ENCODE measurements around the gene MTA2. TPM values are rescaled to one million over a fixed set of nuclear protein-coding genes. Genes with fewer than 3 reads are reported as not detected.

The MTA2 gene
- total RNA-seq, 1 experiment from 2014 or later = 241 TPM

DNA sequence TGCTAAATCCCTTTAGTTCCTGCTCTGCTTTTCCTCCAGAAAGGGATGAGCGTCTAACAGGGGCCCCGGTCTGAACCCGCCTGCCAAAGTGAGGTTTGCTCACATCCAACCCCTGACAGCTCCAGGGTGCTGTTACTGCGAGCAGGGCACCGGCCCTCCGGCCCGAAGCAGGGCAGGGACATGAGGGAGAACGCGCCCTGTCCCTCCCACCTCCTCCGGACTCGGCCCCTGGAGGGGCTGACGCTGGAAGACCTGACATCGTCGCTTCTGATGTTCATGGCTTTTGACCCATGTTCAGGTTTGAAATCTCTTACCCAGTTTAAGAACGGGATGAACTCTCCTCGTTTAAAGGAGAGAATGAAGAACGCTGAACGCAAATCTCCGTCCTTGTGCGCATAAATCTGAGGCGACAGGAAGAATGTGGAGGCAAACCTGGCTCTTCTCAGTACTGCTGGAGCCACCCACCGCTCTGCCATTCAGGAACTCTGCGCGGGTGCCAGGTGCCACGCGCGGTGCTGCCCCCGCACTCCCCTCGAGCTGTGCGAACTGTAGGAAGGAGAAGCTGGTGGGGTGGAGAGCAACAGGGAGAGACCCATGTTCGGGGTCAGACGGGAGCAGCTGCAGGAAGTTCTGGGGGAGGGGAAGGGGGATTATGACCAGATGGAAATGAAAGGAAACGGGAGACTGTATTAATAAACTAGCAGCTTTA is 27.1 kb downstream of the MTA2 start:
- intact Hi-C loops (cut with micrococcal nuclease; ENCODE audit: unreplicated experiment) = no loop called here
- BruUV-seq (replicated peaks) = TSS peak; percentile 71
- H3K27ac ChIP-seq (ENCODE audit: low read depth, low read length, poor library complexity, severe bottlenecking) = peak overlapping the region; percentile 88
- POLR2A ChIA-PET (ENCODE audit: low non-redundant PET) = interaction anchor here (0.5 to 1.8 kb wide), 11 partner anchors 17 to 1196 kb away, joined by 3 to 16 read pairs (median 4); partner anchors contain the start of genes AHNAK, C11orf98, CSKMT and MTA2
- H3K9me3 ChIP-seq (ENCODE audit: low read depth, low read length, poor library complexity, severe bottlenecking) = no peaks in the 10 kb centered on the region
- TF ChIP-seq, protein P1, sequence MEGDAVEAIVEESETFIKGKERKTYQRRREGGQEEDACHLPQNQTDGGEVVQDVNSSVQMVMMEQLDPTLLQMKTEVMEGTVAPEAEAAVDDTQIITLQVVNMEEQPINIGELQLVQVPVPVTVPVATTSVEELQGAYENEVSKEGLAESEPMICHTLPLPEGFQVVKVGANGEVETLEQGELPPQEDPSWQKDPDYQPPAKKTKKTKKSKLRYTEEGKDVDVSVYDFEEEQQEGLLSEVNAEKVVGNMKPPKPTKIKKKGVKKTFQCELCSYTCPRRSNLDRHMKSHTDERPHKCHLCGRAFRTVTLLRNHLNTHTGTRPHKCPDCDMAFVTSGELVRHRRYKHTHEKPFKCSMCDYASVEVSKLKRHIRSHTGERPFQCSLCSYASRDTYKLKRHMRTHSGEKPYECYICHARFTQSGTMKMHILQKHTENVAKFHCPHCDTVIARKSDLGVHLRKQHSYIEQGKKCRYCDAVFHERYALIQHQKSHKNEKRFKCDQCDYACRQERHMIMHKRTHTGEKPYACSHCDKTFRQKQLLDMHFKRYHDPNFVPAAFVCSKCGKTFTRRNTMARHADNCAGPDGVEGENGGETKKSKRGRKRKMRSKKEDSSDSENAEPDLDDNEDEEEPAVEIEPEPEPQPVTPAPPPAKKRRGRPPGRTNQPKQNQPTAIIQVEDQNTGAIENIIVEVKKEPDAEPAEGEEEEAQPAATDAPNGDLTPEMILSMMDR (conservative IDR thresholded peaks at IDR 0.05; ENCODE audit: low read depth, low read length) = no peak
- TF ChIP-seq EZH2 (IDR thresholded peaks at IDR 0.05; ENCODE audit: borderline replicate concordance, low read depth, low read length, poor library complexity, severe bottlenecking) = no peak
- DNase-seq (ENCODE audit: low spot score) = peak; percentile 51
- no peaks in the 10 kb centered on the region for H3K27me3 ChIP-seq (replicated peaks; ENCODE audit: insufficient read depth, low read depth, low read length, poor library complexity)
- H3K36me3 ChIP-seq (ENCODE audit: insufficient read depth, low read length, poor library complexity, severe bottlenecking) = peaks cover 61% of the 10 kb centered on the region
- CTCF ChIA-PET = interaction anchor here (0.5 to 1.4 kb wide), 9 partner anchors 15 to 837 kb away, joined by 3 to 11 read pairs (median 4); partner anchors contain the start of gene TUT1
- H3K4me1 ChIP-seq (ENCODE audit: insufficient read depth, low read length, poor library complexity, severe bottlenecking) = peaks cover 28% of the 10 kb centered on the region
- peak overlapping the region; percentile 65 for H3K4me3 ChIP-seq (ENCODE audit: low read depth, low read length, poor library complexity, severe bottlenecking)

DNA sequence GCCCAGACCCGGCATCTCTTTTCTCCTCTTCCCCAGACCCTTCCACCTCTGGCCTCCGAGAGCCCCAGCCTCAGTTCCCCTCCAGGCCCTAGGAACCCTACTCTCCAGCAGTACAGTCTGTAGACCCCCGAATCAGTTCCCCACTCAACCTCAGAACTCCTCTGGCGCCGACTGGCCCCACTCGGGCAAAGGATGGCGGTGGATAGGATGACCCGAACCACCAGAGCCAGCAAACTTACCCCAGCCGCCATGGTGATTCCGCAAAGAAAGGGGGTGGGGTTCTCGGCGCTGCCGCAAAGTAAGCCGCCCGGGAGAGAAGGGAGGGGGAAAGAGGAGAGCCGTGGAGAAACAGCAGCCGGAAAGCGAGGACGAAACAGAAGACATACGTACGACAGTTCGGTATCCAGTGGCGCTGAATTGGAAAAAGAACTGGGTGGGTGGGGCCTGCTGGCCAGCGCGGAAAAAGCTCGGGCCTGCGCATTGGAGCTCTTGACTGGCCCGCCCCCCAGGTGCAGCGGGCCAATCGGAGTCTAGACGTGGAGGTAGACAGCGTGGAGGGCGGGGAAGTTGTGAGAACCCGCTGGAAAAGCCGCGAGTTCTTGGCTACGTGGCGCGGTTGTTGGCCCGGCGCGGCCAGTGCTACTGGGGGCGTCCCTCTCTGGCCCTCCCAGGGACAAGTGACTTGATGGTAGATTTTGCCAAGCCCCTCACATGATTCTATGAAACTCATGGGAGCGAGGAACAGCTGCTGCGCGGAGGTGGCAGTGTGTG is 27.9 kb downstream of the MTA2 start, which contains the start of gene EEF1G:
Gene EEF1G, minus strand, starts transcription at position 300 of the 771 bp plus-strand sequence. Its CDS starts 49 bp downstream, at position 251.
- CTCF ChIA-PET = interaction anchor here (0.5 to 1.4 kb wide), 10 partner anchors 14 to 836 kb away, joined by 3 to 11 read pairs (median 4); partner anchors contain the start of gene TUT1
- Histone ChIP-seq H3K36me3 (ENCODE audit: insufficient read depth, low read length, poor library complexity, severe bottlenecking) (peaks cover 61% of the 10 kb centered on the region), H3K4me3 (ENCODE audit: low read depth, low read length, poor library complexity, severe bottlenecking) (peak within 1 kb of the TSS; percentile 65), H3K9me3 (ENCODE audit: low read depth, low read length, poor library complexity, severe bottlenecking) (no peaks in the 10 kb centered on the region), H3K4me1 (ENCODE audit: insufficient read depth, low read length, poor library complexity, severe bottlenecking) (peaks cover 31% of the 10 kb centered on the region), H3K27ac (ENCODE audit: low read depth, low read length, poor library complexity, severe bottlenecking) (peak within 1 kb of the TSS; percentile 88), H3K27me3 (replicated peaks; ENCODE audit: insufficient read depth, low read depth, low read length, poor library complexity) (no peaks in the 10 kb centered on the region)
- POLR2A ChIA-PET (ENCODE audit: low non-redundant PET) = interaction anchor here (0.5 to 1.8 kb wide), 13 partner anchors 18 to 1195 kb away, joined by 3 to 16 read pairs (median 4); partner anchors contain the start of genes AHNAK, C11orf98, CSKMT and MTA2
- DNase-seq (ENCODE audit: low spot score) = peak; percentile 100
- no TSS peak for BruUV-seq (replicated peaks)
- TF ChIP-seq, protein P1 (conservative IDR thresholded peaks at IDR 0.05; ENCODE audit: low read depth, low read length) = no peak
- no peak for TF ChIP-seq EZH2 (IDR thresholded peaks at IDR 0.05; ENCODE audit: borderline replicate concordance, low read depth, low read length, poor library complexity, severe bottlenecking)
- intact Hi-C loops (cut with micrococcal nuclease; ENCODE audit: unreplicated experiment) = no loop called here

DNA sequence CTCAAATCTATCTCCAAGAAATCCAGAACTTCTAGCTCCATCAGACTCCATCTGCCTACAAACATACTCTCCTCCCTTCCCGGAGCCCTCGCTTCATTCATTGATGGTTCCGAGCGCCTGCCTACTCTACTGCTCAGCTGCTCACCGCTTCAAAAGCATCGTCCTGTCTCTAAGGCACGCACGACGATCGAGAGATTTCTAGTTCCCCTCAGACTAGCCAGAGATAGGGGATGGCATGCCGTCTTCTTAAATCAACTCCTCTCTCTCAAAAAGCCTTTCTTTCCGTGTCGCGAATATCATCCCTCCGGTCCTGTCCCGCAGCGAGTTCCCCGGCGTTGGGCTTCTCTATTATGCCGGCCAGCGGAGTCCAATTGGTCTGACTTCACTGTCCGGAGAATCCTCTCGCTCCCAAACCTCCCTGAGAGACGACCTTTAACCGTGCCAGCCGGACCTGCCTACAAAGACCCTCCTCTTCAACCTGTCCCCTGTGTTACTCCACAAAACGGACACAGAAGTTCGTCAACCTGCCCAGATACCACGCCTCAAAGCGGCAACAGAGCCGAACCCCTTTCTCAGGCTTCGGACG is 28.6 kb downstream of the MTA2 start:
- ChIA-PET POLR2A (ENCODE audit: low non-redundant PET) (interaction anchor here (0.7 to 1.8 kb wide), 5 partner anchors 18 to 1132 kb away, joined by 3 to 16 read pairs (median 4); partner anchors contain the start of genes C11orf98, CSKMT and TUT1), CTCF (interaction anchor here (0.6 to 1.4 kb wide), 8 partner anchors 13 to 214 kb away, joined by 3 to 9 read pairs (median 4); partner anchors contain the start of gene TUT1)

More for the DNA sequence above, 28.6 kb downstream of the MTA2 start:
- intact Hi-C loops (cut with micrococcal nuclease; ENCODE audit: unreplicated experiment) = no loop called here
- peak; percentile 37 for DNase-seq (ENCODE audit: low spot score)
- Histone ChIP-seq H3K27ac (ENCODE audit: low read depth, low read length, poor library complexity, severe bottlenecking) (peak overlapping the region; percentile 83), H3K9me3 (ENCODE audit: low read depth, low read length, poor library complexity, severe bottlenecking) (no peaks in the 10 kb centered on the region), H3K36me3 (ENCODE audit: insufficient read depth, low read length, poor library complexity, severe bottlenecking) (peaks cover 61% of the 10 kb centered on the region), H3K4me1 (ENCODE audit: insufficient read depth, low read length, poor library complexity, severe bottlenecking) (peaks cover 31% of the 10 kb centered on the region), H3K27me3 (replicated peaks; ENCODE audit: insufficient read depth, low read depth, low read length, poor library complexity) (no peaks in the 10 kb centered on the region), H3K4me3 (ENCODE audit: low read depth, low read length, poor library complexity, severe bottlenecking) (peak overlapping the region; percentile 65)
- BruUV-seq (replicated peaks) = TSS peak; percentile 87
- TF ChIP-seq, protein P1 (conservative IDR thresholded peaks at IDR 0.05; ENCODE audit: low read depth, low read length) = no peak
- TF ChIP-seq EZH2 (IDR thresholded peaks at IDR 0.05; ENCODE audit: borderline replicate concordance, low read depth, low read length, poor library complexity, severe bottlenecking) = no peak

Measured in A673 (cell line).